ENCODE data around the gene CDKL1.
"Not testable (repeated sequence)": the region's sequence is repeated elsewhere in the genome, so short reads cannot be mapped to it uniquely, and the experiment has no call there.

The CDKL1 gene

GRCh38 chr14:50357753-50358395 lies 38.8 kb downstream of the CDKL1 start:
- DNase-seq (ENCODE audit: low read depth in 3 of 3), result no peak

GRCh38 chr14:50357124-50357523 lies 39.6 kb downstream of the CDKL1 start:
- DNase-seq (ENCODE audit: low read depth in 3 of 3), result no peak

- not testable (repeated sequence) for DNase-seq (ENCODE audit: low read depth in 3 of 3)
Observed at GRCh38 chr14:50356283-50356682, 40.4 kb downstream of the CDKL1 start.

- DNase-seq (ENCODE audit: low read depth in 3 of 3), result no peak
Observed at GRCh38 chr14:50355692-50356091, 41.0 kb downstream of the CDKL1 start.

GRCh38 chr14:50354527-50354926 lies 42.2 kb downstream of the CDKL1 start:
- no peak for DNase-seq (ENCODE audit: low read depth in 3 of 3)

GRCh38 chr14:50353126-50353525 lies 43.6 kb downstream of the CDKL1 start:
- DNase-seq (ENCODE audit: low read depth in 3 of 3), result no peak

GRCh38 chr14:50352584-50352983 lies 44.1 kb downstream of the CDKL1 start:
- no peak for DNase-seq (ENCODE audit: low read depth in 3 of 3)

- DNase-seq (ENCODE audit: low read depth in 3 of 3), result no peak
Observed at GRCh38 chr14:50350975-50351374, 45.7 kb downstream of the CDKL1 start.

GRCh38 chr14:50348933-50349332 lies 47.7 kb downstream of the CDKL1 start:
- DNase-seq (ENCODE audit: low read depth in 3 of 3), result no peak

GRCh38 chr14:50347521-50347920 lies 49.2 kb downstream of the CDKL1 start:
- DNase-seq (ENCODE audit: low read depth in 3 of 3), result no peak

GRCh38 chr14:50345846-50346422 lies 50.7 kb downstream of the CDKL1 start:
- no peak for DNase-seq (ENCODE audit: low read depth in 3 of 3)

- no peak for DNase-seq (ENCODE audit: low read depth in 3 of 3)
Observed at GRCh38 chr14:50344876-50345563, 51.7 kb downstream of the CDKL1 start.

- peak; percentile 58 to 71 (median 70) for DNase-seq (ENCODE audit: low read depth in 3 of 3)
Observed at GRCh38 chr14:50344116-50344775, 52.4 kb downstream of the CDKL1 start.

GRCh38 chr14:50343434-50343833 lies 53.2 kb downstream of the CDKL1 start:
- no peak for DNase-seq (ENCODE audit: low read depth in 3 of 3)

GRCh38 chr14:50342221-50343078 lies 54.2 kb downstream of the CDKL1 start:
- DNase-seq (ENCODE audit: low read depth in 3 of 3), result peak in 1 of 3 experiments; percentile 30

- DNase-seq (ENCODE audit: low read depth in 3 of 3), result no peak
Observed at GRCh38 chr14:50340963-50341362, 55.7 kb downstream of the CDKL1 start.

- DNase-seq (ENCODE audit: low read depth in 3 of 3), result no peak
Observed at GRCh38 chr14:50340045-50340444, 56.6 kb downstream of the CDKL1 start.

GRCh38 chr14:50339178-50339804 lies 57.4 kb downstream of the CDKL1 start:
- no peak for DNase-seq (ENCODE audit: low read depth in 3 of 3)

GRCh38 chr14:50338587-50338986 lies 58.1 kb downstream of the CDKL1 start:
- DNase-seq (ENCODE audit: low read depth in 3 of 3), result no peak

GRCh38 chr14:50335989-50336824 lies 60.5 kb downstream of the CDKL1 start:
- no peak for DNase-seq (ENCODE audit: low read depth in 3 of 3)

Data from stimulated activated CD4-positive, alpha-beta T cell treated with anti-CD3 and anti-CD28 coated beads, TNF-alpha, amount 100 ng/mL, for 24 hours (primary cell).